Vagina (tissue), 2 donors: ENCODE data around the gene DOCK1.

ENCODE experiments used
- POLR2A ChIP-seq, 2 donors: fragments of 450-650 bp; IDR thresholded peaks; one replicate each; pipeline ENCODE4 v1.6.1; 2017; ENCODE audit warnings: antibody characterized with exemption in 2 of 2, mild to moderate bottlenecking in 2 of 2, moderate library complexity in 2 of 2
- POLR2AphosphoS5 ChIP-seq, 2 donors: sonication (generic); formaldehyde crosslinking; IDR thresholded peaks; one replicate each; pipeline ENCODE4 v1.9.0; 2017; ENCODE audit warnings: antibody characterized with exemption in 2 of 2, mild to moderate bottlenecking in 2 of 2, low read depth in 1 of 2; ENCODE audit not compliant: insufficient read depth in 1 of 2
- TF ChIP-seq, protein P1 (sequence below), 3 experiments: fragments of 450-650 bp in 2 of 3; fragments of 200-600 bp in 1 of 3; sonication (generic) in 1 of 3; IDR thresholded peaks; one replicate each; pipeline ENCODE4 v1.5.1; 2017 to 2019; ENCODE audit warnings: antibody characterized with exemption in 3 of 3, mild to moderate bottlenecking in 2 of 3, moderate library complexity in 2 of 3

DNA sequence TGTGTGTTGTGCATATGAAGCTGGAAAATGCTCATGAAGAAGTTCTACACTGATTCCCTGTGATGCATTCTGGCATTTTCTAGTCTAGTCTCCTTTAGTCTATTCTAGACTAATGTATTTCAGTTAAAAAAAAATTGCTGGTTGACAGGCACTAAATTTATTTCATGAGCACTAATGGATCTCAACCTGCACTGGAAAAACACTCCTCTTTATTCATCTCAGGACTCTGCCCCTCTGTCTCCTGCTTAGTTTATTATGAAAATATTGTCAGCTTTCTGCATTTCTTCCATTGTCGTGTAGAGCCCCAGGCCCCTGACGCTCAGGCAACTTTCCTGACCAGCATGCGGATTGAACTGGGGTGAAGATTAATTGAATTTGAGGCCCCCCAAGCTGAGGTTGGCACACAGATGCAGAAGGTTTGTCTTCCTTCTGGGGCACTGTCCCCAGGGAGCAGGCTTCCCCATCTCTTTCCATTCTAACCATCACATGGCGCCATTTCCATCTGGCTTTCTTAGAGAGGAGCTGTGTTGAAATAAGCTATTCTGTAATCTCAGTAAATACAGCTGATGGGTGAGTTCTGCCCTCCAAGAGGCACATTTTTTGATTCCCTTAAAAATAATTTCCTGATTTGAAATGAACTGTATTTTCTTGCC is 162.4 kb downstream of the DOCK1 start:
- TF ChIP-seq, protein P1, sequence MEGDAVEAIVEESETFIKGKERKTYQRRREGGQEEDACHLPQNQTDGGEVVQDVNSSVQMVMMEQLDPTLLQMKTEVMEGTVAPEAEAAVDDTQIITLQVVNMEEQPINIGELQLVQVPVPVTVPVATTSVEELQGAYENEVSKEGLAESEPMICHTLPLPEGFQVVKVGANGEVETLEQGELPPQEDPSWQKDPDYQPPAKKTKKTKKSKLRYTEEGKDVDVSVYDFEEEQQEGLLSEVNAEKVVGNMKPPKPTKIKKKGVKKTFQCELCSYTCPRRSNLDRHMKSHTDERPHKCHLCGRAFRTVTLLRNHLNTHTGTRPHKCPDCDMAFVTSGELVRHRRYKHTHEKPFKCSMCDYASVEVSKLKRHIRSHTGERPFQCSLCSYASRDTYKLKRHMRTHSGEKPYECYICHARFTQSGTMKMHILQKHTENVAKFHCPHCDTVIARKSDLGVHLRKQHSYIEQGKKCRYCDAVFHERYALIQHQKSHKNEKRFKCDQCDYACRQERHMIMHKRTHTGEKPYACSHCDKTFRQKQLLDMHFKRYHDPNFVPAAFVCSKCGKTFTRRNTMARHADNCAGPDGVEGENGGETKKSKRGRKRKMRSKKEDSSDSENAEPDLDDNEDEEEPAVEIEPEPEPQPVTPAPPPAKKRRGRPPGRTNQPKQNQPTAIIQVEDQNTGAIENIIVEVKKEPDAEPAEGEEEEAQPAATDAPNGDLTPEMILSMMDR (IDR thresholded peaks at IDR 0.05) = no peak
- TF ChIP-seq POLR2A (IDR thresholded peaks at IDR 0.05) (no peak), POLR2AphosphoS5 (IDR thresholded peaks at IDR 0.05; ENCODE audit: insufficient read depth in 1 of 2, low read depth in 1 of 2) (no peak)
